Retinal pigment epithelial cell (primary cell): ENCODE measurements around the gene COL6A2.
"Not testable (repeated sequence)": the region's sequence is repeated elsewhere in the genome, so short reads cannot be mapped to it uniquely, and the experiment has no call there.

Source experiments
- DNase-seq: peaks from one replicate; pipeline ENCODE4 v3.0.0-alpha.2; 2010; ENCODE audit warnings: low read depth
- H3K4me3 ChIP-seq: 2 replicates; pipeline ENCODE4 v1.5.1; 2011; ENCODE audit warnings: mild to moderate bottlenecking, low read length, control low read depth, moderate library complexity
- CTCF ChIP-seq: conservative IDR thresholded peaks from 2 replicates; pipeline ENCODE4 v1.5.1; 2011; ENCODE audit warnings: low read depth, low read length, control low read depth, inconsistent platforms

The COL6A2 gene

GRCh38 chr21:46137908-46138307 lies 40.0 kb downstream of the COL6A2 start:
- no peak overlapping the region for H3K4me3 ChIP-seq
- no peak for TF ChIP-seq CTCF
- DNase-seq, result no peak

- TF ChIP-seq CTCF, result no peak
- no peak for DNase-seq
- no peak overlapping the region for H3K4me3 ChIP-seq
Measured at GRCh38 chr21:46138383-46138970, 40.6 kb downstream of the COL6A2 start.

GRCh38 chr21:46139686-46140085 lies 41.8 kb downstream of the COL6A2 start:
- H3K4me3 ChIP-seq, result no peak overlapping the region
- TF ChIP-seq CTCF, result no peak
- DNase-seq, result no peak

- not testable (repeated sequence) for H3K4me3 ChIP-seq, DNase-seq
Measured at GRCh38 chr21:46140352-46141003, 42.6 kb downstream of the COL6A2 start.

- H3K4me3 ChIP-seq, result no peak overlapping the region
- DNase-seq, result no peak
- TF ChIP-seq CTCF, result no peak
Measured at GRCh38 chr21:46141767-46142581, 44.1 kb downstream of the COL6A2 start.

- no peak for TF ChIP-seq CTCF
Measured at GRCh38 chr21:46142582-46143473, 44.9 kb downstream of the COL6A2 start.

GRCh38 chr21:46144464-46145070 lies 46.7 kb downstream of the COL6A2 start:
- no peak overlapping the region for H3K4me3 ChIP-seq
- no peak for DNase-seq
- TF ChIP-seq CTCF, result no peak

More at GRCh38 chr21:46142582-46143473, 44.9 kb downstream of the COL6A2 start:
- H3K4me3 ChIP-seq, result no peak overlapping the region
- DNase-seq, result no peak
